Esophagus muscularis mucosa (tissue), 3 donors: ENCODE data around the gene TAPBPL.

Source experiments
- POLR2A ChIP-seq: fragments of 450-650 bp; IDR thresholded peaks from one replicate; pipeline ENCODE4 v1.6.1; 2017; ENCODE audit warnings: antibody characterized with exemption, moderate library complexity, mild to moderate bottlenecking, low read depth
- TF ChIP-seq, protein P1 (sequence below), 3 experiments: fragments of 200-600 bp in 2 of 3; fragments of 450-650 bp in 1 of 3; sonication (generic) in 2 of 3; IDR thresholded peaks; one replicate each; pipeline ENCODE4 v1.5.1; 2017 to 2019; ENCODE audit warnings: antibody characterized with exemption in 3 of 3, mild to moderate bottlenecking in 2 of 3, moderate library complexity in 1 of 3

DNA sequence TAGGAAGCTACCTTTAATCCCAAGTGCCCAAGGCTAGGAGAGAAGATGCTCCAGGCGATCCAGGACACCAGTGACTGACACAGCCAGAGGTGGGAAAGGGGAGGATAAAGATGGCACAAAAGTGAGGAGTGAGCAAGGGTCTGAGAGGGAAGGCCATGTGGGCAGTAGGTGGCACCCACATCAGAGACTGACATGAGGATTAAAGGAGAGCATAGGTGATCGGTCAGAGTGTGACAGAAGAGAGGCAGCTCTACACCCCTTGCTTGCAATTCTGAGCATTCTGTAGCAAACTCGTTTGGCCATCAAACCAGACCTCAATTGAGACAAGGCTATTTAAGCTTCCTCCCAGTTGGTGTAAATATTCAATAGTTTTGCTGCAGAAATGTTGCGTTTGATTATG is 7.8 kb upstream of the TAPBPL start:
- no peak for TF ChIP-seq POLR2A
- TF ChIP-seq, protein P1, sequence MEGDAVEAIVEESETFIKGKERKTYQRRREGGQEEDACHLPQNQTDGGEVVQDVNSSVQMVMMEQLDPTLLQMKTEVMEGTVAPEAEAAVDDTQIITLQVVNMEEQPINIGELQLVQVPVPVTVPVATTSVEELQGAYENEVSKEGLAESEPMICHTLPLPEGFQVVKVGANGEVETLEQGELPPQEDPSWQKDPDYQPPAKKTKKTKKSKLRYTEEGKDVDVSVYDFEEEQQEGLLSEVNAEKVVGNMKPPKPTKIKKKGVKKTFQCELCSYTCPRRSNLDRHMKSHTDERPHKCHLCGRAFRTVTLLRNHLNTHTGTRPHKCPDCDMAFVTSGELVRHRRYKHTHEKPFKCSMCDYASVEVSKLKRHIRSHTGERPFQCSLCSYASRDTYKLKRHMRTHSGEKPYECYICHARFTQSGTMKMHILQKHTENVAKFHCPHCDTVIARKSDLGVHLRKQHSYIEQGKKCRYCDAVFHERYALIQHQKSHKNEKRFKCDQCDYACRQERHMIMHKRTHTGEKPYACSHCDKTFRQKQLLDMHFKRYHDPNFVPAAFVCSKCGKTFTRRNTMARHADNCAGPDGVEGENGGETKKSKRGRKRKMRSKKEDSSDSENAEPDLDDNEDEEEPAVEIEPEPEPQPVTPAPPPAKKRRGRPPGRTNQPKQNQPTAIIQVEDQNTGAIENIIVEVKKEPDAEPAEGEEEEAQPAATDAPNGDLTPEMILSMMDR (IDR thresholded peaks at IDR 0.05), result no peak
